HG02588 (cell line): Measurements from ENCODE around the gene ATP8B2.
A peak's percentile ranks its signal among the peaks of the same experiment; 100 is the strongest.
"Not testable (repeated sequence)": the region's sequence is repeated elsewhere in the genome, so short reads cannot be mapped to it uniquely, and the experiment has no call there.

ENCODE experiments used
- ATAC-seq: cut with Tn5 transposase; IDR thresholded peaks from one replicate; pipeline ENCODE4 v1.9.1; 2021; ENCODE audit warnings: mild to moderate bottlenecking, moderate library complexity; ENCODE audit not compliant: unreplicated experiment

The ATP8B2 gene

GRCh38 chr1:154324669-154325582 is at the start of gene ATP8B2:
TSS of gene ATP8B2 (plus strand) at chr1:154325525. CDS start at chr1:154328142, 2,617 bp downstream.
- ATAC-seq, result peak; percentile 46

GRCh38 chr1:154276797-154277196 is 48.5 kb upstream of the ATP8B2 start:
- no peak for ATAC-seq

- not testable (repeated sequence) for ATAC-seq
These were observed 37.7 kb upstream of the ATP8B2 start for GRCh38 chr1:154287591-154287990.

GRCh38 chr1:154288661-154289060 is 36.7 kb upstream of the ATP8B2 start:
- ATAC-seq, result no peak

GRCh38 chr1:154290921-154291320 is 34.4 kb upstream of the ATP8B2 start:
- ATAC-seq, result no peak

- no peak for ATAC-seq
These were observed 29.7 kb upstream of the ATP8B2 start for GRCh38 chr1:154295408-154296235.

- no peak for ATAC-seq
These were observed 23.7 kb upstream of the ATP8B2 start for GRCh38 chr1:154301582-154301981.

- peak; percentile 54 for ATAC-seq
These were observed 20.5 kb upstream of the ATP8B2 start for GRCh38 chr1:154304664-154305337.

- no peak for ATAC-seq
These were observed 19.2 kb upstream of the ATP8B2 start for GRCh38 chr1:154306151-154306550.

GRCh38 chr1:154307670-154308270 is 17.6 kb upstream of the ATP8B2 start:
- ATAC-seq, result not testable (repeated sequence)

GRCh38 chr1:154309136-154309535 is 16.2 kb upstream of the ATP8B2 start:
- ATAC-seq, result not testable (repeated sequence)

- not testable (repeated sequence) for ATAC-seq
These were observed 12.9 kb upstream of the ATP8B2 start for GRCh38 chr1:154312229-154313065.

- no peak for ATAC-seq
These were observed 12.3 kb upstream of the ATP8B2 start for GRCh38 chr1:154313066-154313356.

- ATAC-seq, result not testable (repeated sequence)
These were observed 11.1 kb upstream of the ATP8B2 start for GRCh38 chr1:154314226-154314625.

GRCh38 chr1:154316704-154317103 is 8.6 kb upstream of the ATP8B2 start:
- no peak for ATAC-seq

GRCh38 chr1:154318386-154318785 is 6.9 kb upstream of the ATP8B2 start:
- no peak for ATAC-seq

- no peak for ATAC-seq
These were observed 4.3 kb upstream of the ATP8B2 start, which contains the start of gene AQP10 for GRCh38 chr1:154320882-154321608. TSS of gene AQP10 (plus strand) at chr1:154321093. CDS start at chr1:154321156, 63 bp downstream.

GRCh38 chr1:154321609-154321934 is 3.8 kb upstream of the ATP8B2 start:
- ATAC-seq, result not testable (repeated sequence)

GRCh38 chr1:154323493-154323892 is 1.8 kb upstream of the ATP8B2 start:
- ATAC-seq, result no peak
